GM19193 (cell line): ENCODE data around the gene REN.

ENCODE experiments used
- POLR2A ChIP-seq: IDR thresholded peaks from 4 replicates; pipeline ENCODE4 v1.6.1; 2011; ENCODE audit not compliant: insufficient read depth, insufficient read length; ENCODE audit errors: extremely low read depth

The REN gene

GRCh38 chr1:204150702-204151551, 15.2 kb downstream of the REN start:
- no peak for TF ChIP-seq POLR2A

GRCh38 chr1:204149635-204150565, 16.2 kb downstream of the REN start:
- TF ChIP-seq POLR2A = no peak

GRCh38 chr1:204149107-204149506, 17.0 kb downstream of the REN start:
- TF ChIP-seq POLR2A = no peak

- no peak for TF ChIP-seq POLR2A
These were observed 18.4 kb downstream of the REN start for GRCh38 chr1:204147406-204148383.

GRCh38 chr1:204146965-204147364, 19.2 kb downstream of the REN start:
- no peak for TF ChIP-seq POLR2A

- no peak for TF ChIP-seq POLR2A
These were observed 19.8 kb downstream of the REN start for GRCh38 chr1:204146309-204146708.

- no peak for TF ChIP-seq POLR2A
These were observed 21.1 kb downstream of the REN start for GRCh38 chr1:204145033-204145504.

- TF ChIP-seq POLR2A = no peak
These were observed 22.7 kb downstream of the REN start for GRCh38 chr1:204143276-204144041.

GRCh38 chr1:204142032-204142974, 23.8 kb downstream of the REN start:
- no peak for TF ChIP-seq POLR2A

GRCh38 chr1:204141131-204141530, 25.0 kb downstream of the REN start:
- no peak for TF ChIP-seq POLR2A

- no peak for TF ChIP-seq POLR2A
These were observed 26.2 kb downstream of the REN start for GRCh38 chr1:204139952-204140351.

GRCh38 chr1:204139088-204139487, 27.0 kb downstream of the REN start:
- TF ChIP-seq POLR2A = no peak
